Heart left ventricle (tissue), 16 donors: Measurements from ENCODE around the gene KRT81. TPM values are rescaled to one million over a fixed set of nuclear protein-coding genes. Genes with fewer than 3 reads are reported as not detected.

Source experiments
- ATAC-seq, 4 donors: fragments of 200-7000 bp; cut with Tn5 transposase; one replicate each; pipeline ENCODE4 v1.9.1; 2020 to 2022; ENCODE audit warnings: moderate library complexity in 4 of 4, mild to moderate bottlenecking in 3 of 4, moderate number of reproducible peaks in 1 of 4
- DNase-seq, 5 donors: peaks; one replicate each; pipeline ENCODE4 v3.0.0-alpha.2; 2020
- H3K27ac ChIP-seq, 12 donors: fragments of 200-600 bp; sonication (generic) in 4 of 12; one replicate each; pipeline versions ENCODE4 v1.5.0 to v1.8.0; 2016 to 2022; ENCODE audit warnings: mild to moderate bottlenecking in 2 of 12
- H3K27me3 ChIP-seq, 9 donors: fragments of 200-600 bp; sonication (generic) in 2 of 9; one replicate each; pipeline versions ENCODE4 v1.5.1 to v1.8.0; 2016 to 2022; ENCODE audit warnings: mild to moderate bottlenecking in 3 of 9
- H3K36me3 ChIP-seq, 9 donors: fragments of 200-600 bp; sonication (generic) in 2 of 9; one replicate each; pipeline versions ENCODE4 v1.5.0 to v1.8.0; 2018 to 2022; ENCODE audit warnings: mild to moderate bottlenecking in 2 of 9
- H3K4me1 ChIP-seq, 12 donors: fragments of 200-600 bp; sonication (generic) in 4 of 12; one replicate each; pipeline versions ENCODE4 v1.5.0 to v1.8.0; 2016 to 2022; ENCODE audit warnings: mild to moderate bottlenecking in 3 of 12
- H3K4me3 ChIP-seq, 12 donors: fragments of 200-600 bp; sonication (generic) in 4 of 12; one replicate each; pipeline versions ENCODE4 v1.5.0 to v1.8.0; 2017 to 2022; ENCODE audit warnings: mild to moderate bottlenecking in 9 of 12, moderate library complexity in 4 of 12
- H3K9me3 ChIP-seq, 12 donors: fragments of 200-600 bp; sonication (generic) in 4 of 12; one replicate each; pipeline versions ENCODE4 v1.5.0 to v1.8.0; 2016 to 2022; ENCODE audit warnings: mild to moderate bottlenecking in 1 of 12
- CTCF ChIP-seq, 12 donors: fragments of 200-600 bp; sonication (generic) in 4 of 12; IDR thresholded peaks; one replicate each; pipeline versions ENCODE4 v1.5.0 to v1.8.0; 2018 to 2022; ENCODE audit warnings: antibody characterized with exemption in 12 of 12, mild to moderate bottlenecking in 5 of 12
- POLR2A ChIP-seq, 2 donors: fragments of 450-650 bp; IDR thresholded peaks; one replicate each; pipeline ENCODE4 v1.6.1; 2017; ENCODE audit warnings: antibody characterized with exemption in 2 of 2, mild to moderate bottlenecking in 2 of 2, moderate library complexity in 2 of 2
- WGBS, 4 donors: extraction: QIAGEN DNeasy Blood & Tissue Kit in 2 of 4; methylation state at CpG; one replicate each; pipeline versions ENCODE4 v1.1.5 to v1.1.7; 2013 to 2018; 5-methylcytosine and 5-hydroxymethylcytosine counted together
- intact Hi-C, 10 donors: fragments of 100-400 bp; cut with DNase I; formaldehyde crosslinking; loops; one replicate each; pipeline versions ENCODE4 v1.11.1 to v1.14.2; 2022
- polyA plus RNA-seq, 2 donors: library from polyadenylated mRNA; stranded (reverse); fragments of 200-250 nt; gene quantifications; one replicate each; pipeline ENCODE4 v1.2.3, GENCODE V29; 2013
- total RNA-seq, 9 donors: library from RNA; depleted of rRNA in 2 of 9; stranded (reverse); fragments of >200 nt in 2 of 9; fragmentation: NEBNext Ultra II Directional in 3 of 9; extraction: Animal tissue kit (Norgen Biotek cat#: 25700) in 3 of 9; gene quantifications; one replicate each; pipeline versions ENCODE4 v1.1.0 to v1.2.4, GENCODE V29; 2016 to 2023
- donor health status: ischemic (EF 13 %, LVEDD 7.1; RV severe dilation, severe dysfunction).
- donor health status: healthy with polysubstance abuse.
- donor health status: DM: no; HTN: yes; CAD: no.
- donor health status: DM: no; HTN: no; CAD: no.
- donor health status: ischemic (EF 25% LVEDD 6.9; RV normal size, moderate dysfunction).
- donor health status: ischemic (EF 25% LVEDD 5.7; RV mildly dilated, moderate dysfunction).
- donor health status: healthy.
- donor health status: DM: yes; HTN: yes; CAD: no.
- donor health status: ischemic (EF 35%, LVEDD 5.7; RV mildly dilated, moderate dysfunction).
- donor health status: nonischemic (EF 11% LVEDD 7.7; RV severe dilation, severe dysfunction).
- donor health status: DM: yes; HTN: yes; CAD: no.
- donor health status: PGD.
- donor health status: ischemic (EF 29% LVEDD 5.4; RV normal size, mild dysfunction).
- donor health status: nonischemic (EF 23%, LVEDD 6.1; RV moderate dilation, normal function).

Gene KRT81
- total and polyA plus RNA-seq, 11 donors, result not detected

DNA sequence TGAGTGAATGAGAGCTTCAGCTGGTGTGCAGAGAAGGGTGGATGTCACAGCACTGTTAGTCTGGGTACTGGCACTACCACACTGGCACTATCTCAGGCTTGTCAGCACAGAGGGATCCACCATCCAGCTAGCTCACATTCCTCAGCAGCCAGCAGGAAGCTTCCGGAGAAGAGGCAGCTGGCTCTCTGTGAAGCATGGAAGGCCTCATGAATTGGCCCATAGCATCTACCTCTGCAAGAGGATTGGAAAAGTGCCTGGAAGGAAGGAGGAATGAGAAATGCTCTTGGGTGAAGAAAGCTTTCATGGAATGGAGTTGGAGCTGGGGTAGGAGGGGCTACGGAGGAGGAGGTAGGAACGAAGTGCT lies 19.9 kb upstream of the KRT81 start:
- H3K4me3 ChIP-seq, result no peak overlapping the region
- intact Hi-C loops, result no loop called here
- DNase-seq, result no peak
- no peaks in the 10 kb centered on the region for H3K9me3 ChIP-seq
- no peaks in the 10 kb centered on the region for H3K36me3 ChIP-seq
- H3K27me3 ChIP-seq, result peaks cover 0 to 45% (median 11%) of the 10 kb centered on the region in 9 donors
- WGBS, 4 donors, result 55 to 69% (median 64%) methylated on average over 3 of the region's 3 CpGs
- no peak overlapping the region for H3K27ac ChIP-seq
- TF ChIP-seq POLR2A (IDR thresholded peaks at IDR 0.05), result no peak
- no peak for TF ChIP-seq CTCF (IDR thresholded peaks at IDR 0.05)
- peaks cover 0 to 19% (median 0%) of the 10 kb centered on the region in 12 donors for H3K4me1 ChIP-seq
- no peak for ATAC-seq

- Histone ChIP-seq H3K4me1 (peaks cover 0 to 19% (median 0%) of the 10 kb centered on the region in 12 donors), H3K36me3 (no peaks in the 10 kb centered on the region), H3K4me3 (no peak overlapping the region), H3K27me3 (peaks cover 0 to 45% (median 11%) of the 10 kb centered on the region in 9 donors), H3K9me3 (no peaks in the 10 kb centered on the region), H3K27ac (no peak overlapping the region)
- DNase-seq (no peak), ATAC-seq (no peak)
- intact Hi-C loops, result no loop called here
- WGBS, 4 donors, result 57 to 71% (median 67%) methylated on average over 5 of the region's 5 CpGs
- TF ChIP-seq POLR2A (IDR thresholded peaks at IDR 0.05) (no peak), CTCF (IDR thresholded peaks at IDR 0.05) (no peak)
Measured at GRCh38 chr12:52310622-52311284, 19.4 kb upstream of the KRT81 start.

DNA sequence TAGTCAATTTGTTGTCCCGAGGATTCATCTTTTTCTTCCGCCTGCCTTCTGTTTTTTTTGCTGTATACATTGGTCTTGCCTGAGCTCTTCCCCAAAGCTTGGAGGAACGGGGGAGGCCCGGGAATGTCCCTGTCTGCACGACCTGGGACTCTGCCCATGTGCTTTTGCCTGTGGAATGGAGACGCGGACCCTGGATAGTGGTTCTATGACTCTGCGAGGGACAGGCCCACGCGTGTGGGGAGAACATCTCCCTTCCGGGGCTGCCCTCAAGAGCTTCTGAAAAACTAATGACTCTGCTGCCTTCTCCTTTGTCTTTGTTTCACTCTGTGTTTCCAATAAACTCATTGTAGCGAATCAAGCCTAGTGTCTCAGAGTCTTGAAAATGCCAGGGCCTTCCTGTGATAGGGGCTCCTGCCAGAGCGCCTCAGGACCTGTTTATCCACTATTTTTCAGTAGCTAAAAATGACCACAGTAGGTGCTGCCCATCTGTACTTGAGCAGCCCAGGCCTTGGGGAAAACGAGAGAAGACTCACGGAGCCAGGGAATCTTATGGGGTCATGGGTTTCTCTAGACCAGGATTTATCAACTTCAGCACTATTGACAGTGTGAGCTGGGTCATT lies 17.6 kb upstream of the KRT81 start:
- peaks cover 0 to 48% (median 11%) of the 10 kb centered on the region in 9 donors for H3K27me3 ChIP-seq
- H3K36me3 ChIP-seq, result no peaks in the 10 kb centered on the region
- TF ChIP-seq POLR2A (IDR thresholded peaks at IDR 0.05), result no peak
- no peak for TF ChIP-seq CTCF (IDR thresholded peaks at IDR 0.05)
- peak overlapping the region in 1 of 12 donors; percentile 30 for H3K27ac ChIP-seq
- intact Hi-C loops, result no loop called here
- ATAC-seq, result no peak
- peak overlapping the region; percentile 8 to 58 (median 45) for H3K4me3 ChIP-seq
- H3K9me3 ChIP-seq, result no peaks in the 10 kb centered on the region
- 47 to 51% (median 48%) methylated on average over 13 to 15 of the region's 15 CpGs for WGBS, 4 donors
- DNase-seq, result no peak
- H3K4me1 ChIP-seq, result peaks cover 0 to 19% (median 0%) of the 10 kb centered on the region in 12 donors
